Measurements from ENCODE around the gene BABAM2.

DNA sequence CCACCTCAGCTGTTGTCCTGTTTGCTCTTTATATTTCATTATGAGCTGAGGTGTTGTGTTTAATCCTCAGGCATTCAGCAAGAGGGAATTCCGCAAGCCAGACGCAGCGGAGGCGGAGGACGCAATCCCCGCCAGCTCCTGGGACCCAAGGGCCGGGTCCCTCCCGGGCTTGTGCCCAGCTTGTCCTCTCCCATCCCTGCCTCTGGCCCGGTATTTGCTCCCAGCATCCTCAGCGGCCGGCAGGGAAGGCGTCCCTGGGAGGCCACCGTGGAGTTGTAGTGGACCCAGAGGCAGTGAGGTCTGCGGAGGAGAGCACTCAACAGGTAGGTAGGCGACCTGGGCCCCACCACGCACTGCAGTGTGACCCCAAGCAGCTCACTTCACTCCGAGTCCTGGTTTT is 459.7 kb downstream of the BABAM2 start:
- TF ChIP-seq, protein P1, sequence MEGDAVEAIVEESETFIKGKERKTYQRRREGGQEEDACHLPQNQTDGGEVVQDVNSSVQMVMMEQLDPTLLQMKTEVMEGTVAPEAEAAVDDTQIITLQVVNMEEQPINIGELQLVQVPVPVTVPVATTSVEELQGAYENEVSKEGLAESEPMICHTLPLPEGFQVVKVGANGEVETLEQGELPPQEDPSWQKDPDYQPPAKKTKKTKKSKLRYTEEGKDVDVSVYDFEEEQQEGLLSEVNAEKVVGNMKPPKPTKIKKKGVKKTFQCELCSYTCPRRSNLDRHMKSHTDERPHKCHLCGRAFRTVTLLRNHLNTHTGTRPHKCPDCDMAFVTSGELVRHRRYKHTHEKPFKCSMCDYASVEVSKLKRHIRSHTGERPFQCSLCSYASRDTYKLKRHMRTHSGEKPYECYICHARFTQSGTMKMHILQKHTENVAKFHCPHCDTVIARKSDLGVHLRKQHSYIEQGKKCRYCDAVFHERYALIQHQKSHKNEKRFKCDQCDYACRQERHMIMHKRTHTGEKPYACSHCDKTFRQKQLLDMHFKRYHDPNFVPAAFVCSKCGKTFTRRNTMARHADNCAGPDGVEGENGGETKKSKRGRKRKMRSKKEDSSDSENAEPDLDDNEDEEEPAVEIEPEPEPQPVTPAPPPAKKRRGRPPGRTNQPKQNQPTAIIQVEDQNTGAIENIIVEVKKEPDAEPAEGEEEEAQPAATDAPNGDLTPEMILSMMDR (IDR thresholded peaks at IDR 0.05; ENCODE audit: insufficient read depth, low read length, poor library complexity, severe bottlenecking) = no peak
- TF ChIP-seq EZH2phosphoT487 (conservative IDR thresholded peaks at IDR 0.05; ENCODE audit: low read length) = no peak

Data from SU-DHL-6 (cell line).